Heart right ventricle (tissue), 16 donors: ENCODE results near the gene CALU. TPM values are rescaled to one million over a fixed set of nuclear protein-coding genes. Genes with fewer than 3 reads are reported as not detected.
A peak's percentile ranks its signal among the peaks of the same experiment; 100 is the strongest.

ENCODE experiments used
- ATAC-seq, 8 donors: fragments of 200-7000 bp; cut with Tn5 transposase; one replicate each; pipeline ENCODE4 v1.9.1; 2020; ENCODE audit warnings: mild to moderate bottlenecking in 8 of 8, moderate library complexity in 8 of 8, moderate number of reproducible peaks in 1 of 8
- DNase-seq, 2 donors: peaks; one replicate each; pipeline ENCODE4 v3.0.0-alpha.2; 2020
- H3K27ac ChIP-seq, 10 donors: fragments of 200-600 bp; sonication (generic) in 2 of 10; one replicate each; pipeline versions ENCODE4 v1.5.0 to v1.8.0; 2020 to 2022; ENCODE audit warnings: mild to moderate bottlenecking in 3 of 10
- H3K27me3 ChIP-seq, 7 donors: fragments of 200-600 bp; one replicate each; pipeline ENCODE4 v1.8.0; 2021 to 2022; ENCODE audit warnings: mild to moderate bottlenecking in 2 of 7
- H3K36me3 ChIP-seq, 9 donors: fragments of 200-600 bp; sonication (generic) in 1 of 9; one replicate each; pipeline versions ENCODE4 v1.5.0 to v1.8.0; 2020 to 2022; ENCODE audit warnings: mild to moderate bottlenecking in 2 of 9
- H3K4me1 ChIP-seq, 9 donors: fragments of 200-600 bp; sonication (generic) in 1 of 9; one replicate each; pipeline versions ENCODE4 v1.5.0 to v1.8.0; 2020 to 2022; ENCODE audit warnings: mild to moderate bottlenecking in 4 of 9
- H3K4me3 ChIP-seq, 10 donors: fragments of 200-600 bp; sonication (generic) in 2 of 10; one replicate each; pipeline versions ENCODE4 v1.5.0 to v1.8.0; 2020 to 2022; ENCODE audit warnings: mild to moderate bottlenecking in 7 of 10, moderate library complexity in 2 of 10
- H3K9me3 ChIP-seq, 11 donors: fragments of 200-600 bp in 10 of 11; sonication (generic) in 2 of 11; one replicate each; pipeline versions ENCODE4 v1.5.0 to v1.8.0; 2013 to 2022; ENCODE audit warnings: mild to moderate bottlenecking in 2 of 11, control low read depth in 1 of 11, moderate library complexity in 1 of 11
- WGBS, 2 donors: extraction: QIAGEN DNeasy Blood & Tissue Kit; methylation state at CpG; one replicate each; pipeline ENCODE4 v1.1.7; 2013; ENCODE audit warnings: inconsistent platforms in 1 of 2; 5-methylcytosine and 5-hydroxymethylcytosine counted together
- intact Hi-C, 10 donors: fragments of 100-400 bp; cut with DNase I; formaldehyde crosslinking; loops; one replicate each; pipeline versions ENCODE4 v1.11.1 to v1.14.2; 2022
- polyA plus RNA-seq, 2 donors: library from polyadenylated mRNA; stranded (reverse); fragments of 200-250 nt; gene quantifications; one replicate each; pipeline ENCODE4 v1.2.3, GENCODE V29; 2013
- total RNA-seq, 10 donors: library from RNA; stranded (reverse); fragmentation: NEBNext Ultra II Directional in 3 of 10; extraction: Animal tissue kit (Norgen Biotek cat#: 25700) in 3 of 10; gene quantifications; one replicate each; pipeline versions ENCODE4 v1.2.1 to v1.2.4, GENCODE V29; 2021 to 2023
- TF ChIP-seq, protein P1 (sequence below), 9 donors: fragments of 200-600 bp; sonication (generic) in 2 of 9; IDR thresholded peaks; one replicate each; pipeline versions ENCODE4 v1.5.0 to v1.8.0; 2021 to 2022; ENCODE audit warnings: antibody characterized with exemption in 9 of 9, mild to moderate bottlenecking in 5 of 9, moderate library complexity in 1 of 9
- donor health status: Arrhythmogenic right ventricular cardiomyopathy.
- donor health status: ischemic (EF 13 %, LVEDD 7.1; RV severe dilation, severe dysfunction).
- donor health status: healthy with polysubstance abuse.
- donor health status: DM: no; HTN: yes; CAD: no.
- donor health status: DM: no; HTN: no; CAD: no.
- donor health status: ischemic (EF 25% LVEDD 6.9; RV normal size, moderate dysfunction).
- donor health status: ischemic (EF 25% LVEDD 5.7; RV mildly dilated, moderate dysfunction).
- donor health status: healthy.
- donor health status: DM: yes; HTN: yes; CAD: no.
- donor health status: Ischemic cardiomyopathy.
- donor health status: ischemic (EF 35%, LVEDD 5.7; RV mildly dilated, moderate dysfunction).
- donor health status: nonischemic (EF 11% LVEDD 7.7; RV severe dilation, severe dysfunction).
- donor health status: DM: yes; HTN: yes; CAD: no.
- donor health status: PGD.
- donor health status: ischemic (EF 29% LVEDD 5.4; RV normal size, mild dysfunction).
- donor health status: nonischemic (EF 23%, LVEDD 6.1; RV moderate dilation, normal function).

CALU gene
- total and polyA plus RNA-seq, 12 donors = 39.9 to 333 (median 249) TPM

DNA sequence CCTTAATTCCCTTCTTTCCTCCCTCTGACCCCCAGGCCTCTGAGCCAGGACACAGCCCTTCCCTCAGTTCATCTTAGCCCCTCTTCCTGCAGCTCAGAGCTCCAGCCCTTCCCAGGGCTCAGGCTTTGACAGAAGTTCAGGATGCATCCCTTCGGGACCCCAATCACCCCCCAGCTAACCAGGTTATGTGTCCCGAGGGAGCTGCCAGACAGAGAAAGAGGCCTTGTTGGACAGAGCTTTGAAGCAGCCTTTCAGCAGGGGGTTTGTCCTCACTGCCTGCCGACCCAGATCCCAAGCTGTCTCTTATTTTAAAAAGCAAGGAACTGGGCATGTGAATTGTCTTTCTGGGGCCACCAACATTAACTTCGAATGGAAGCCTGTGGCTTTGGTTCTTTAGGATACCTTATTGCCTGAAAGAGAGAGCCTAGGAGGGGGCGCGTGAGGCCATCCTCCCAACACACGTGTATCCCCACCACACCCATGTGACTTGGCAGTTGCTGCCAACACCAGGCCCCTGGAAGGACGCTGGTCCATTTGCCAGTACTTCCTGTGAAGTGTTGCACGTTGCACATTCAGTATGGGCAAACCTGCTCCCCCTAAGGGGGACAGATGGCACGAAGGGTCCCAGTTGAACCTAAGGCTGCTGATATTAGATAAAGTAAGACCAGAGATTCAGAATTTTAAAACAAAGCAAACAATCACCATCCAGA, 53.5 kb downstream of the CALU start:
- H3K36me3 ChIP-seq = no peaks in the 10 kb centered on the region
- H3K4me3 ChIP-seq = peak overlapping the region in 1 of 10 donors; percentile 83
- peaks cover 0 to 21% (median 0%) of the 10 kb centered on the region in 7 donors for H3K27me3 ChIP-seq
- DNase-seq (peak in 1 of 2 donors; percentile 49), ATAC-seq (peak in 5 of 8 donors; percentile 35 to 69 (median 57))
- no peak overlapping the region for H3K27ac ChIP-seq
- intact Hi-C loops = loop anchor here in 6 of 10 donors (5.0 to 10.0 kb wide), 3 partner anchors 35 to 92 kb away; partner anchors contain the start of gene ATP6V1F (in 1 of the 6)
- H3K9me3 ChIP-seq = no peaks in the 10 kb centered on the region
- TF ChIP-seq, protein P1, sequence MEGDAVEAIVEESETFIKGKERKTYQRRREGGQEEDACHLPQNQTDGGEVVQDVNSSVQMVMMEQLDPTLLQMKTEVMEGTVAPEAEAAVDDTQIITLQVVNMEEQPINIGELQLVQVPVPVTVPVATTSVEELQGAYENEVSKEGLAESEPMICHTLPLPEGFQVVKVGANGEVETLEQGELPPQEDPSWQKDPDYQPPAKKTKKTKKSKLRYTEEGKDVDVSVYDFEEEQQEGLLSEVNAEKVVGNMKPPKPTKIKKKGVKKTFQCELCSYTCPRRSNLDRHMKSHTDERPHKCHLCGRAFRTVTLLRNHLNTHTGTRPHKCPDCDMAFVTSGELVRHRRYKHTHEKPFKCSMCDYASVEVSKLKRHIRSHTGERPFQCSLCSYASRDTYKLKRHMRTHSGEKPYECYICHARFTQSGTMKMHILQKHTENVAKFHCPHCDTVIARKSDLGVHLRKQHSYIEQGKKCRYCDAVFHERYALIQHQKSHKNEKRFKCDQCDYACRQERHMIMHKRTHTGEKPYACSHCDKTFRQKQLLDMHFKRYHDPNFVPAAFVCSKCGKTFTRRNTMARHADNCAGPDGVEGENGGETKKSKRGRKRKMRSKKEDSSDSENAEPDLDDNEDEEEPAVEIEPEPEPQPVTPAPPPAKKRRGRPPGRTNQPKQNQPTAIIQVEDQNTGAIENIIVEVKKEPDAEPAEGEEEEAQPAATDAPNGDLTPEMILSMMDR (IDR thresholded peaks at IDR 0.05) = no peak
- WGBS, 2 donors = 42 to 44% methylated on average over 10 of the region's 10 CpGs
- H3K4me1 ChIP-seq = peaks cover 8 to 29% (median 25%) of the 10 kb centered on the region in 9 donors

DNA sequence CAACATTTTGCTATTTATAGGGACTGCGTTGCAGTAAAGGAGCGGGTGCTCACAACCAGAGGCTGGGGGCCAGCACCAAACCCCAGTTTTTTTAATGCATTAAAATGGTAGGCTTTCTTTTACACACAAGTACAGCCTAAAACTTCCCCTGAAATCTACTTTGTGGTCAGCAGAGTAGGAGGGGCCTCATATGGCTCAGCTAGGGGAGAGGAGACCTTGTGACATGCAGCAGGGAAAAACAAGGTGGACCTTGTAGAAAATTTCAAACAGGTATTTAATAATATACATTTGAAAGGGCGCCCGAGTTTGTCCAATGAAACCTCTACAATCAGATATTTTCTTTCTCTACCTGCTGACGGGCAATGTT, 54.0 kb downstream of the CALU start:
- H3K4me3 ChIP-seq = no peak overlapping the region
- no peaks in the 10 kb centered on the region for H3K36me3 ChIP-seq
- no peaks in the 10 kb centered on the region for H3K9me3 ChIP-seq
- TF ChIP-seq, protein P1 (IDR thresholded peaks at IDR 0.05) = no peak
- no peak overlapping the region for H3K27ac ChIP-seq
- H3K27me3 ChIP-seq = peaks cover 0 to 21% (median 0%) of the 10 kb centered on the region in 7 donors
- DNase-seq = no peak
- intact Hi-C loops = loop anchor here in 6 of 10 donors (5.0 to 10.0 kb wide), 3 partner anchors 34 to 92 kb away; partner anchors contain the start of gene ATP6V1F (in 1 of the 6)
- 93 to 94% methylated on average over 5 of the region's 5 CpGs for WGBS, 2 donors
- no peak for ATAC-seq
- H3K4me1 ChIP-seq = peaks cover 8 to 29% (median 25%) of the 10 kb centered on the region in 9 donors

DNA sequence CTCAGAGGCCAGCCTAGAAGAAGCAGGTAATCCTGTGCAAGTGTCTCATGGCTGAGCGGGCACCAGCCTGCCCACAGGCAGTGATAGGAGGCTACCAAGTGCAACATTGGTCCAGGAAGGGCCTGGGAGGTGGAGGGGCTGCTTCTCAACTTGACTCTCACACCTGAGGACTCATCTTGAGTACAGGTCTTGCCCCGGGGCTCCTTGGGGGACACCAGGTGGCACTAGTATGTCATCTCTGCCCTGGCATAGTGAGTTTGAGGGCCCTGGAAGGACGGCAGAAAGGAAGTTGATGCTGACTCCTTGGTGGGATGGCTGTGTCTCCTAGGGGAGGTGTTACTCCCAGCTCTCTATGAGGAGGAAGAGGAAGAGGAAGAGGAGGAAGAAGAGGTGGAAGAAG, 54.9 kb downstream of the CALU start:
- TF ChIP-seq, protein P1 (IDR thresholded peaks at IDR 0.05) = peak in 4 of 9 donors; percentile 10 to 25 (median 15)

DNA sequence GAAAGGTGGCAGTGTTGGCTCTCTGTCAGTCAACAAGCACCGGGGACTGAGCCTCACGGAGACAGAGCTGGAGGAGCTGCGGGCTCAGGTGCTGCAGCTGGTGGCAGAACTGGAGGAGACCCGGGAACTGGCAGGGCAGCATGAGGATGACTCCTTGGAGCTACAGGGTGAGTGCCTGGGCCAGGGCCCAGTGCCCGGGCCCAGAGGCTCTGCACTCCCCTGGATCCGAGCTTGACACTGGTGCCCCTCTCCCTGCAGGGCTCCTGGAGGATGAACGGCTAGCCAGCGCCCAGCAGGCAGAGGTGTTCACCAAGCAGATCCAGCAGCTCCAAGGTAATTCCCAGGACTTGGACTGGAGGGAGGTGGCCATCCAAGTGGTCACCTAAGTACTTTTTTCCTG, 55.3 kb downstream of the CALU start:
- H3K27ac ChIP-seq = no peak overlapping the region
- peaks cover 8 to 29% (median 25%) of the 10 kb centered on the region in 9 donors for H3K4me1 ChIP-seq
- no peaks in the 10 kb centered on the region for H3K36me3 ChIP-seq
- H3K9me3 ChIP-seq = no peaks in the 10 kb centered on the region
- no peak overlapping the region for H3K4me3 ChIP-seq
- DNase-seq = no peak
- 94 to 98% methylated on average over 8 of the region's 8 CpGs for WGBS, 2 donors
- TF ChIP-seq, protein P1 (IDR thresholded peaks at IDR 0.05) = no peak
- no peak for ATAC-seq
- peaks cover 0 to 21% (median 0%) of the 10 kb centered on the region in 7 donors for H3K27me3 ChIP-seq
- intact Hi-C loops = loop anchor here in 6 of 10 donors (5.0 to 10.0 kb wide), 3 partner anchors 33 to 90 kb away; partner anchors contain the start of gene ATP6V1F (in 1 of the 6)

More for the DNA sequence above, 54.9 kb downstream of the CALU start:
- Histone ChIP-seq H3K9me3 (no peaks in the 10 kb centered on the region), H3K4me3 (no peak overlapping the region), H3K27ac (no peak overlapping the region), H3K36me3 (no peaks in the 10 kb centered on the region), H3K27me3 (peaks cover 0 to 21% (median 0%) of the 10 kb centered on the region in 7 donors), H3K4me1 (peaks cover 8 to 29% (median 25%) of the 10 kb centered on the region in 9 donors)
- ATAC-seq (peak in 1 of 8 donors; percentile 9), DNase-seq (no peak)
- 64 to 68% methylated on average over 3 of the region's 3 CpGs for WGBS, 2 donors
- intact Hi-C loops = loop anchor here in 6 of 10 donors (5.0 to 10.0 kb wide), 3 partner anchors 33 to 91 kb away; partner anchors contain the start of gene ATP6V1F (in 1 of the 6)
